GM19468 (cell line): ENCODE results near the gene ARFGEF2.
"Not testable (repeated sequence)": the region's sequence is repeated elsewhere in the genome, so short reads cannot be mapped to it uniquely, and the experiment has no call there.

Experiments
- ATAC-seq: cut with Tn5 transposase; IDR thresholded peaks from one replicate; pipeline ENCODE4 v1.9.1; 2021; ENCODE audit warnings: mild to moderate bottlenecking, moderate library complexity, moderate number of reproducible peaks; ENCODE audit not compliant: unreplicated experiment; ENCODE audit errors: extremely low read depth

Gene ARFGEF2

GRCh38 chr20:48949304-48950170 lies 28.0 kb downstream of the ARFGEF2 start:
- ATAC-seq = no peak

DNA sequence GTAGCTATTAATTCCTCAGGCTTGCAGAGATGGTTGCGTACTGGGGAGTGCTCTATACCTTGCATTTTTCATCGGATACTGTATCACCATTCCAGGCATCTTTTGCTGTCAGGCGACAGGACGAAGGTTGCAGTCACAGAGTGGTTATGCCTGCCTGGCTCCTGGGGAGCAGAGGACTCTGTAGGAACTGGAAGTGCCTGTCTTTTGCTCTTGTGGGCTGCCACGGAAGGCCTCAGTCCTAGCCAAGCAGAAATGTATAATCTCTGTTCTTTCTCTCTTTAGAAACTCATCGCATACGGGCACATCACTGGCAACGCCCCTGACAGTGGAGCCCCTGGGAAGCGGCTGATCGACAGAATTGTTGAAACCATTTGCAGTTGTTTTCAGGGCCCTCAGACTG lies 29.5 kb downstream of the ARFGEF2 start:
- ATAC-seq = no peak

DNA sequence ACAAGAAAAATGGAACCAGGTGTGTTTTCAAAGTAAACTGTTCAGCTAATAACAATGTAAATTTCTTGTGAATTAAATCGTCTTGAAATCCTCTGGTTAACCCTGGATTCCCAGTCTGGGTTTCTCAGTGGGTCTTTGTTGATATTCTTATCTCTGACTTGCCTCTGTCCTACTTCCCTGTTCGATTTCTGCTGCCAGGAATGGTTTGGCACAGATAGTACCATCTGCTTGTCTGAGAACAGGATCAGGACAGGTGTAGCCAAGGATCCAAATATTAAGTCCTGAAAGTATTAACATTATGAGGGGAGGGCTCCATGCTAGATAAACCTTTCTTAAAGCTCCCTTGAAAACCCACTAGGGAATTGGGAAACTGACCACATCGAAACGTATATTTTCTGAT lies 30.1 kb downstream of the ARFGEF2 start:
- ATAC-seq = no peak

DNA sequence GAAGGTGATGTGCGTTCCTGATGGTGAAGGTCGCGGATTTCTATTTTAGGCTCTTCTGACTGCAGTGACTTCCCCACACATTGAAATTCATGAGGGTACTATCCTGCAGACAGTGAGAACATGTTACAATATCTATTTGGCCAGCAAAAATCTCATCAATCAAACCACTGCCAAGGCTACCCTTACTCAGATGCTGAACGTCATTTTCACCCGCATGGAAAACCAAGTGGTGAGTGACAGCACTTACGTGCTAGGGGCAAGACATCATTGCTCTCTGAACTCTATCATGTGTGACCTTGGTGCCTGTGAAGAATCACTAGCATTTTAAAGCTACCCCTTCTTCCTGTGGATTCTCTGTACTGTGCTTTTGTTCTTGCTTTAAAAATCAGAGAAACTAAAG lies 31.1 kb downstream of the ARFGEF2 start:
- no peak for ATAC-seq

GRCh38 chr20:48953653-48954052 lies 32.1 kb downstream of the ARFGEF2 start:
- ATAC-seq = no peak

GRCh38 chr20:48956052-48956451 lies 34.5 kb downstream of the ARFGEF2 start:
- ATAC-seq = no peak

DNA sequence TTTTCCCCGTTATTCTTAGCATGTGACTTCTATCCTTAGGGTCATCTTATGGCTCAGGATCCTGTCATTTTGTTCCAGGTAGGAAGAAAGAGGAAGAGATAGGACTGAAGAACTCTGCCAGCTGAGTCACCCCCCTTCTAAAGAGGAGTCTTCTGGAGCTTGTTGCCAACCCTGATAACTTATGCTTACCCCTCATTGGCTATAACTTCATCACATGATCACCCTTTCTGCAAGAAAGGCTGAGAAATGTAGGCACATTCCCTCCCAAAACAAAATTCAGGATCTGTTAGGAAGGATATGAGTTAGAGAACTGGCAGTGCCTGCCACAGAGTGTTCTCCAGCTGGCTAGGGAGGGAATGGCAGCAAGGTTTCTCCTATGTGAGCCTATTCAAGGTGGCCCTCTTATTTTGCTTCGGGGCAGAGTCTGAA lies 35.6 kb downstream of the ARFGEF2 start:
- no peak for ATAC-seq

DNA sequence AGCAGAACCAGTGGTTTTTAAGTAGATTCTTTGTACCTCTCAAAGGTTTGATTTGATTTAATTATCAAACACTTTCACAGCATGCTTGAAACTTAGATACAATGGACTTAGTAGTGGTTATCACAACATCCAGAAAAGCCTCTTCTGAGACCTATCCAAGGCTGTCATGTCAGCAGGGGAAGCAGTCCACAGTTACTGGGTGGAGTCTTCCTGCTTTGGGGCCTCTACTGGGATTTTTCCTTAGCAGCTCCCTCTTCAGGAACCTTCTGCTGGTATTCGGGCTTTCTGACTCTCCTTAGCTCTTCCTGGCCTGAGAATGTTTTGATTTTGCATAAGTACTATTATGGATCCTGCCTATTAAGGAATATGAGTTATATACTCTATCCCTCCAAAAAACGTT lies 36.0 kb downstream of the ARFGEF2 start:
- ATAC-seq = no peak

GRCh38 chr20:48958743-48959142 lies 37.2 kb downstream of the ARFGEF2 start:
- ATAC-seq = no peak

DNA sequence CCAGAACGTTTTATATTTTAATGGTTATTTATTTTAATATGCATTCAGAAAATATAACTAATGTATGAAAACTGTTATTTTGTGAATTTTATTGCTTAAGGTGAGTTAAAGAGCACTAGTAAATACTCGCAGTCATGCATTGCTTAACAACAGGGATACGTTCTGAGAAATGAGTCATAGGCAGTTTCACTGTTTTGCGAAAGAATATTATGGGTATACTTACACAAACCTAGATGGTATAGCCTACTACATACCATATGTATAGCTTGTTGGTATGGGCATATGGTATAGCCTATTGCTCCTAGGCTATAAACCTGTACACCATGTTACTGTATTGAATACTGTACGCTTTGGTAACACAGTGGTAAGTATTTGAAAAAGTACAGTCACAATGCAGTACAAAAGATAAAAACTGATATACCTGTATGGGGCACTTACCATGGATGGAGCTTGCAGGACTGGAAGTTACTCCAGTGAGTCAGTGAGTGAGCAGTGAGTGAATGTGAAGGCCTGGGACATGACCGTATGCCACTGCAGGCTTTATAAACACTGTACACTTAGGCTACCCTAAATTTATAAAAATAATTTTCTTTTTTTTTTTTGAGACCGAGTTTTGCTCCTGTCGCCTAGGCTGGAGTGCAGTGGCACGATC lies 38.5 kb downstream of the ARFGEF2 start:
- no peak for ATAC-seq

DNA sequence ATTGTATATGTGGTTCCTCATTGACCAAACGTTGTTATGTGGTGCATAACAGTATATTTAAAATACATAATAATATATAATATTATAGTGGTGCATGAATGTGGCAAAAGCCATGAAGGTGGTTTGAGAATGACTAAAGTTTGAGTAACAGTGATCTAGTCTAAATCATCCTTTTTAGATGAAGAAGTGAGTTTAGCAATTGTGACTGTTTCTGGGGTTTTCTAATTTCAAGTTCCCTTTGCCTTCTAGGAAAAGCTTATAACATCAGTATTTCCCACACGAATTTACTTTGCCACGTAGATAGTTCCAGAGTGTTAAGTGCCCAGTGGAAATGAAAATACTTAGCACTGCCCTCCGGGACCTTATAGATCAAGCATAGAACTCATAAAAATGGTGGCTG lies 40.9 kb downstream of the ARFGEF2 start:
- no peak for ATAC-seq

GRCh38 chr20:48962976-48963771 lies 41.7 kb downstream of the ARFGEF2 start:
- ATAC-seq = no peak

DNA sequence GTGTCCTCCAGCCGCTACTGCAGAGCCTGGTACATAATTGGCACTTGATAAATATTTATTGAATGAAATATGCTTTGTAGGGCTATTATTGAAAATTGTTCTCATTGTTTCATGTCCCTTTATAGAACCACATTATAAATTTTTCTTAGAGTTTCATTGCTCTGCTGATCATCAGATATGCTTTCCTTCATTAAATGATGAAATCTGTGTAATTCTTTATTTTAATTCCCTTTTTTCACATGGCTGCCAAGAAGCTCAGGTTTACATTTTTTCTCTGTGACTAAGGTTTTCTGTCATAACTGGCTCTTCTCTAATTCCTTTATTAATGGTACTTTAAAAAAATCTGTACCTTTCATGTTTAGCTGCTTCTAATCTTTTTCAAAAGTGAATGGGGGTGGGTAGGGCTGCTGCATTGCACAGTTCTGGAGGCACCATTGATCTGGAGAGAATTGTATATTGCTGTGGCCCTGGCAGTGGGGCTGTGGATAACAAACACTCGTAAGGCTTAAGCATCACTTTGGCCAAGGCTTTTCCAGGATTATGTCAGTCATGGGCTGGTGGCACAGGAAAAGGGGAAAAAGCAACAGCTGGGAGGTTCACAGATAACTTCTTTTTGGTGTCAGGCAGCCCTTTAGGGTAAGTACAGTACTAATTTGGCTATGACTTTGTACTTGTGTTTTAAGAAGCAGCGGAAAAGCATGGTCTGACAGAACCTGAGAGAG lies 43.8 kb downstream of the ARFGEF2 start:
- ATAC-seq = no peak

GRCh38 chr20:48970681-48971365 lies 49.3 kb downstream of the ARFGEF2 start:
- ATAC-seq = no peak

DNA sequence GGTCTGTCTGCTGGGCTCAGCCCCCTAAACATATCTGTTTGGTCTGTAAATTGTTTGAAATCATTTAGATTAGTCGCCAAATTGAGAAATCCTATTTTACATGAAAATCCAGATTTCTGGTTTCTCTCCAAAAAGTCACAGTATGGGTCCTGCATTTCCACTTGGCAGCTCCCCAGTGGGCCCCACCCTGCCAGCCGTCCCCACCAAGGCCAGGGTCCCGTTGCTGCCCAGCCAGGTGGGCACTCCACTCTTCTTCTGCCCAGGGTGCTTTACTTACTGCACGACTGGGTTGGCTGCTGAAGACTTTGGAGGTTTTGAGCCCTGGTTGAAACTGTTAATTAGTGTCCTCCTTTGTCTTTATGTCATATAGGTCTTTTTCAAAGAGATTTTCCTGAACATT lies 50.4 kb downstream of the ARFGEF2 start:
- no peak for ATAC-seq

- ATAC-seq = no peak
Measured at GRCh38 chr20:48972816-48973215, 51.3 kb downstream of the ARFGEF2 start.

DNA sequence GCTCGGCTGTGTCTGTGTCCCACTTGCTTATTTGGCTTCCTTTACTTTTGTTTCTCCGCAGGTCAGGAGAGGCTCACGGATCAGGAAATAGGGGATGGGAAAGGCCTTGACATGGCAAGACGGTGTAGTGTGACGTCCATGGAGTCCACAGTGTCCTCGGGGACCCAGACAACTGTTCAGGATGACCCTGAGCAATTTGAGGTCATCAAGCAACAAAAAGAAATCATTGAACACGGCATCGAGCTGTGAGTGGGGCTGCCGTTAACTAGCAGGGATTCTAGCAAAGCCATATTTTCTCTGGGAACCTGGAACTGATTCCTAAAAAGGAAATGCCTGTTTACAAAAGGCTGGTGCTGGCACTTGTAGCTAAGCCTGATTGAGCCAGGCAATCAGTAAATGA lies 54.4 kb downstream of the ARFGEF2 start:
- no peak for ATAC-seq

GRCh38 chr20:48979980-48980379 lies 58.5 kb downstream of the ARFGEF2 start:
- ATAC-seq = not testable (repeated sequence)
